Osteoblast (primary cell): ENCODE measurements around the gene RSPO3. TPM values are rescaled to one million over a fixed set of nuclear protein-coding genes. Genes with fewer than 3 reads are reported as not detected.

ENCODE experiments used
- DNase-seq: peaks from one replicate; pipeline ENCODE4 v3.0.0; 2011; ENCODE audit warnings: low spot score, mixed read lengths; ENCODE audit not compliant: insufficient read length; ENCODE audit errors: missing footprints
- H2AFZ ChIP-seq: 2 replicates; pipeline ENCODE4 v1.6.0; 2011; ENCODE audit warnings: mild to moderate bottlenecking, low read length
- H3K27ac ChIP-seq: 2 replicates; pipeline ENCODE4 v1.5.1; 2011; ENCODE audit warnings: mild to moderate bottlenecking, low read depth, low read length, moderate library complexity
- H3K27me3 ChIP-seq: 2 replicates; pipeline ENCODE4 v1.6.0; 2012; ENCODE audit warnings: mild to moderate bottlenecking, control low read depth, inconsistent platforms, low read length, moderate library complexity; ENCODE audit not compliant: insufficient read depth
- H3K36me3 ChIP-seq: 2 replicates; pipeline ENCODE4 v1.5.1; 2011; ENCODE audit warnings: mild to moderate bottlenecking, low read length, control low read depth, moderate library complexity; ENCODE audit not compliant: insufficient read depth
- H3K4me1 ChIP-seq: 2 replicates; pipeline ENCODE4 v1.5.1; 2011; ENCODE audit warnings: mild to moderate bottlenecking, low read length, control low read depth, moderate library complexity; ENCODE audit not compliant: insufficient read depth
- H3K4me2 ChIP-seq: 2 replicates; pipeline ENCODE4 v1.6.0; 2011; ENCODE audit warnings: mild to moderate bottlenecking, low read length; ENCODE audit not compliant: insufficient read depth
- H3K4me3 ChIP-seq: fragments of 200-600 bp; sonication (generic); 3 replicates; pipeline ENCODE4 v1.5.1; 2012; ENCODE audit warnings: mild to moderate bottlenecking, low read length, inconsistent platforms; ENCODE audit not compliant: insufficient read depth
- H3K79me2 ChIP-seq: 2 replicates; pipeline ENCODE4 v1.6.0; 2012; ENCODE audit warnings: mild to moderate bottlenecking, low read length, control low read depth, inconsistent platforms; ENCODE audit not compliant: insufficient read depth
- H3K9me3 ChIP-seq: 2 replicates; pipeline ENCODE4 v1.5.1; 2011; ENCODE audit warnings: low read depth, low read length, control low read depth
- H4K20me1 ChIP-seq: 2 replicates; pipeline ENCODE4 v1.6.0; 2012; ENCODE audit warnings: mild to moderate bottlenecking, low read length, control low read depth; ENCODE audit not compliant: insufficient read depth
- CTCF ChIP-seq: IDR thresholded peaks from 2 replicates; pipeline ENCODE4 v1.5.1; 2011; ENCODE audit warnings: mild to moderate bottlenecking, low read depth, low read length, moderate library complexity; ENCODE audit errors: extremely low read depth
- total RNA-seq: library from RNA; depleted of rRNA; stranded (reverse); fragments of >200 nt; gene quantifications from 2 replicates; pipeline ENCODE4 v1.2.3, GENCODE V29; 2012

The RSPO3 gene
- total RNA-seq, 1 donor, result 1.8 TPM

- Histone ChIP-seq H3K36me3 (no peaks in the 10 kb centered on the region), H3K27me3 (peaks cover 22% of the 10 kb centered on the region)
These were observed 6.2 kb downstream of the RSPO3 start for GRCh38 chr6:127124680-127125079.

GRCh38 chr6:127128066-127128465, 9.6 kb downstream of the RSPO3 start:
- H3K79me2 ChIP-seq, result no peaks in the 10 kb centered on the region

More at GRCh38 chr6:127124680-127125079, 6.2 kb downstream of the RSPO3 start:
- H2AFZ ChIP-seq, result no peak overlapping the region
- no peak for DNase-seq
- H3K4me1 ChIP-seq, result peaks cover 17% of the 10 kb centered on the region
- TF ChIP-seq CTCF, result no peak
- H3K79me2 ChIP-seq, result no peaks in the 10 kb centered on the region
- H3K4me3 ChIP-seq, result no peak overlapping the region
- H4K20me1 ChIP-seq, result no peaks in the 10 kb centered on the region
- no peaks in the 10 kb centered on the region for H3K9me3 ChIP-seq
- no peak overlapping the region for H3K27ac ChIP-seq
- H3K4me2 ChIP-seq, result no peak overlapping the region

GRCh38 chr6:127129251-127129650, 10.8 kb downstream of the RSPO3 start:
- Histone ChIP-seq H3K79me2 (no peaks in the 10 kb centered on the region), H3K4me3 (no peak overlapping the region), H3K27ac (no peak overlapping the region), H3K27me3 (peaks cover 3% of the 10 kb centered on the region), H2AFZ (no peak overlapping the region), H3K9me3 (no peaks in the 10 kb centered on the region), H3K4me1 (no peaks in the 10 kb centered on the region), H3K36me3 (no peaks in the 10 kb centered on the region), H3K4me2 (no peak overlapping the region), H4K20me1 (no peaks in the 10 kb centered on the region)
- TF ChIP-seq CTCF, result no peak
- DNase-seq, result no peak

More at GRCh38 chr6:127128066-127128465, 9.6 kb downstream of the RSPO3 start:
- TF ChIP-seq CTCF, result no peak
- Histone ChIP-seq H3K4me2 (no peak overlapping the region), H3K36me3 (no peaks in the 10 kb centered on the region), H3K4me3 (no peak overlapping the region), H3K27me3 (peaks cover 3% of the 10 kb centered on the region), H2AFZ (no peak overlapping the region), H3K27ac (no peak overlapping the region), H3K9me3 (no peaks in the 10 kb centered on the region), H4K20me1 (no peaks in the 10 kb centered on the region), H3K4me1 (no peaks in the 10 kb centered on the region)
- no peak for DNase-seq

- no peak overlapping the region for H3K27ac ChIP-seq
- H3K36me3 ChIP-seq, result no peaks in the 10 kb centered on the region
- no peak for DNase-seq
- H3K27me3 ChIP-seq, result peaks cover 3% of the 10 kb centered on the region
- no peaks in the 10 kb centered on the region for H3K79me2 ChIP-seq
- no peaks in the 10 kb centered on the region for H4K20me1 ChIP-seq
- no peaks in the 10 kb centered on the region for H3K4me1 ChIP-seq
- H3K4me3 ChIP-seq, result no peak overlapping the region
- no peak overlapping the region for H2AFZ ChIP-seq
- no peak for TF ChIP-seq CTCF
- H3K9me3 ChIP-seq, result no peaks in the 10 kb centered on the region
- H3K4me2 ChIP-seq, result no peak overlapping the region
These were observed 12.8 kb downstream of the RSPO3 start for GRCh38 chr6:127131275-127131674.
